ENCODE measurements around the gene TNIK.

- TF ChIP-seq CTCF (conservative IDR thresholded peaks at IDR 0.05; ENCODE audit: low read depth, low read length) (no peak), POLR2A (IDR thresholded peaks at IDR 0.05; ENCODE audit: low read depth, low read length) (no peak), RFX5 (IDR thresholded peaks at IDR 0.05; ENCODE audit: low read depth, low read length) (no peak), FOS (IDR thresholded peaks at IDR 0.05; ENCODE audit: low read depth, low read length) (no peak), CEBPB (IDR thresholded peaks at IDR 0.05; ENCODE audit: low read depth, low read length) (no peak), MXI1 (IDR thresholded peaks at IDR 0.05; ENCODE audit: borderline replicate concordance, low read depth, low read length) (no peak), CHD1 (IDR thresholded peaks at IDR 0.05; ENCODE audit: low read depth, low read length) (no peak), RAD21 (IDR thresholded peaks at IDR 0.05; ENCODE audit: low read length) (no peak), ELK1 (IDR thresholded peaks at IDR 0.05; ENCODE audit: borderline replicate concordance, low read depth, low read length) (no peak), BHLHE40 (IDR thresholded peaks at IDR 0.05; ENCODE audit: low read depth, low read length) (no peak)
These were observed 1.9 kb downstream of the TNIK start for GRCh38 chr3:171458071-171458863.

Data from IMR-90 (cell line).